Lung (tissue), 12 donors: ENCODE results near the gene STARD3NL. TPM values are rescaled to one million over a fixed set of nuclear protein-coding genes. Genes with fewer than 3 reads are reported as not detected.
"Not testable (repeated sequence)": the region's sequence is repeated elsewhere in the genome, so short reads cannot be mapped to it uniquely, and the experiment has no call there.

Experiments
- ATAC-seq: fragments of 200-7000 bp; cut with Tn5 transposase; one replicate; pipeline ENCODE4 v1.9.1; 2020; ENCODE audit warnings: moderate number of reproducible peaks; ENCODE audit not compliant: insufficient read depth, low FRiP score
- DNase-seq, 3 donors: peaks; one replicate each; pipeline ENCODE4 v3.0.0-alpha.2; 2013 to 2017
- H3K27ac ChIP-seq, 2 donors: one replicate each; pipeline ENCODE4 v1.5.1; 2013; ENCODE audit warnings: mild to moderate bottlenecking in 2 of 2, moderate library complexity in 2 of 2, control low read depth in 1 of 2, inconsistent platforms in 1 of 2, low read depth in 1 of 2, low read length in 1 of 2
- H3K27me3 ChIP-seq, 3 donors: one replicate each; pipeline ENCODE4 v1.5.1; 2013; ENCODE audit warnings: low read length in 2 of 3; ENCODE audit not compliant: control insufficient read depth in 3 of 3, insufficient read depth in 3 of 3
- H3K36me3 ChIP-seq, 4 donors: one replicate each; pipeline ENCODE4 v1.5.1; 2013; ENCODE audit warnings: low read length in 4 of 4, mild to moderate bottlenecking in 1 of 4, moderate library complexity in 1 of 4; ENCODE audit not compliant: control insufficient read depth in 4 of 4, insufficient read depth in 4 of 4
- H3K4me1 ChIP-seq, 5 donors: one replicate each; pipeline ENCODE4 v1.5.1; 2013; ENCODE audit warnings: low read length in 5 of 5, mild to moderate bottlenecking in 2 of 5, moderate library complexity in 1 of 5; ENCODE audit not compliant: control insufficient read depth in 5 of 5, insufficient read depth in 5 of 5
- H3K4me3 ChIP-seq: one replicate; pipeline ENCODE4 v1.5.1; 2013; ENCODE audit warnings: mild to moderate bottlenecking, control low read depth, moderate library complexity
- H3K9ac ChIP-seq, 2 donors: one replicate each; pipeline ENCODE4 v1.5.1; 2013; ENCODE audit warnings: low read length in 2 of 2, control low read depth in 1 of 2; ENCODE audit not compliant: insufficient read depth in 1 of 2
- H3K9me3 ChIP-seq, 4 donors: one replicate each; pipeline ENCODE4 v1.5.1; 2013; ENCODE audit warnings: low read length in 3 of 4, mild to moderate bottlenecking in 1 of 4, moderate library complexity in 1 of 4; ENCODE audit not compliant: control insufficient read depth in 4 of 4, insufficient read depth in 3 of 4
- WGBS, 2 donors: extraction: QIAGEN DNeasy Blood & Tissue Kit; methylation state at CpG; one replicate each; pipeline ENCODE4 v1.1.7; 2013; 5-methylcytosine and 5-hydroxymethylcytosine counted together
- polyA plus RNA-seq, 2 donors: library from polyadenylated mRNA; stranded (reverse); fragments of 200-250 nt; gene quantifications; one replicate each; pipeline ENCODE4 v1.2.1, GENCODE V29; 2013
- total RNA-seq, 2 donors: library from RNA; depleted of rRNA in 1 of 2; stranded (reverse); fragments of >200 nt in 1 of 2; gene quantifications; one replicate each; pipeline ENCODE4 v1.2.1, GENCODE V29; 2014 to 2021
- TF ChIP-seq, protein P1 (sequence below): IDR thresholded peaks from 2 replicates; pipeline ENCODE4 v1.5.1; 2012; ENCODE audit warnings: mild to moderate bottlenecking; ENCODE audit errors: control extremely low read depth, extremely low read depth
- donor health status: control.
- donor health status: control.
- donor health status: Bipolar disorder and iron deficiency.
- donor health status: healthy.
- donor health status: DM: yes; HTN: yes; CAD: no.

STARD3NL gene
- total and polyA plus RNA-seq, 4 donors, result 33.6 to 87.1 (median 60.3) TPM

DNA sequence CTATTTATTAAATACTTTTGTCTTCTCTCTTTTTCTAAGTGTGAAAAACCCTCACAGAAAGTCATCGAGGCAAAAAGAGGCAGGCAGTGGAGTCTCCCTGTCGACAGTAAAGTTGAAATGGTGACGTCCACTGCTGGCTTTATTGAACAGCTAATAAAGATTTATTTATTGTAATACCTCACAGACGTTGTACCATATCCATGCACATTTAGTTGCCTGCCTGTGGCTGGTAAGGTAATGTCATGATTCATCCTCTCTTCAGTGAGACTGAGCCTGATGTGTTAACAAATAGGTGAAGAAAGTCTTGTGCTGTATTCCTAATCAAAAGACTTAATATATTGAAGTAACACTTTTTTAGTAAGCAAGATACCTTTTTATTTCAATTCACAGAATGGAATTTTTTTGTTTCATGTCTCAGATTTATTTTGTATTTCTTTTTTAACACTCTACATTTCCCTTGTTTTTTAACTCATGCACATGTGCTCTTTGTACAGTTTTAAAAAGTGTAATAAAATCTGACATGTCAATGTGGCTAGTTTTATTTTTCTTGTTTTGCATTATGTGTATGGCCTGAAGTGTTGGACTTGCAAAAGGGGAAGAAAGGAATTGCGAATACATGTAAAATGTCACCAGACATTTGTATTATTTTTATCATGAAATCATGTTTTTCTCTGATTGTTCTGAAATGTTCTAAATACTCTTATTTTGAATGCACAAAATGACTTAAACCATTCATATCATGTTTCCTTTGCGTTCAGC is 52.0 kb downstream of the STARD3NL start:
- no peaks in the 10 kb centered on the region for H3K9me3 ChIP-seq
- H3K36me3 ChIP-seq, result peaks cover 10 to 17% (median 12%) of the 10 kb centered on the region in 4 donors
- TF ChIP-seq, protein P1, sequence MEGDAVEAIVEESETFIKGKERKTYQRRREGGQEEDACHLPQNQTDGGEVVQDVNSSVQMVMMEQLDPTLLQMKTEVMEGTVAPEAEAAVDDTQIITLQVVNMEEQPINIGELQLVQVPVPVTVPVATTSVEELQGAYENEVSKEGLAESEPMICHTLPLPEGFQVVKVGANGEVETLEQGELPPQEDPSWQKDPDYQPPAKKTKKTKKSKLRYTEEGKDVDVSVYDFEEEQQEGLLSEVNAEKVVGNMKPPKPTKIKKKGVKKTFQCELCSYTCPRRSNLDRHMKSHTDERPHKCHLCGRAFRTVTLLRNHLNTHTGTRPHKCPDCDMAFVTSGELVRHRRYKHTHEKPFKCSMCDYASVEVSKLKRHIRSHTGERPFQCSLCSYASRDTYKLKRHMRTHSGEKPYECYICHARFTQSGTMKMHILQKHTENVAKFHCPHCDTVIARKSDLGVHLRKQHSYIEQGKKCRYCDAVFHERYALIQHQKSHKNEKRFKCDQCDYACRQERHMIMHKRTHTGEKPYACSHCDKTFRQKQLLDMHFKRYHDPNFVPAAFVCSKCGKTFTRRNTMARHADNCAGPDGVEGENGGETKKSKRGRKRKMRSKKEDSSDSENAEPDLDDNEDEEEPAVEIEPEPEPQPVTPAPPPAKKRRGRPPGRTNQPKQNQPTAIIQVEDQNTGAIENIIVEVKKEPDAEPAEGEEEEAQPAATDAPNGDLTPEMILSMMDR, result no peak
- H3K4me3 ChIP-seq, result no peak overlapping the region
- WGBS, 2 donors, result 81 to 87% methylated on average over 6 of the region's 6 CpGs
- DNase-seq (no peak), ATAC-seq (no peak)
- H3K27ac ChIP-seq, result no peak overlapping the region
- H3K9ac ChIP-seq, result no peak overlapping the region
- no peaks in the 10 kb centered on the region for H3K27me3 ChIP-seq
- H3K4me1 ChIP-seq, result no peaks in the 10 kb centered on the region

DNA sequence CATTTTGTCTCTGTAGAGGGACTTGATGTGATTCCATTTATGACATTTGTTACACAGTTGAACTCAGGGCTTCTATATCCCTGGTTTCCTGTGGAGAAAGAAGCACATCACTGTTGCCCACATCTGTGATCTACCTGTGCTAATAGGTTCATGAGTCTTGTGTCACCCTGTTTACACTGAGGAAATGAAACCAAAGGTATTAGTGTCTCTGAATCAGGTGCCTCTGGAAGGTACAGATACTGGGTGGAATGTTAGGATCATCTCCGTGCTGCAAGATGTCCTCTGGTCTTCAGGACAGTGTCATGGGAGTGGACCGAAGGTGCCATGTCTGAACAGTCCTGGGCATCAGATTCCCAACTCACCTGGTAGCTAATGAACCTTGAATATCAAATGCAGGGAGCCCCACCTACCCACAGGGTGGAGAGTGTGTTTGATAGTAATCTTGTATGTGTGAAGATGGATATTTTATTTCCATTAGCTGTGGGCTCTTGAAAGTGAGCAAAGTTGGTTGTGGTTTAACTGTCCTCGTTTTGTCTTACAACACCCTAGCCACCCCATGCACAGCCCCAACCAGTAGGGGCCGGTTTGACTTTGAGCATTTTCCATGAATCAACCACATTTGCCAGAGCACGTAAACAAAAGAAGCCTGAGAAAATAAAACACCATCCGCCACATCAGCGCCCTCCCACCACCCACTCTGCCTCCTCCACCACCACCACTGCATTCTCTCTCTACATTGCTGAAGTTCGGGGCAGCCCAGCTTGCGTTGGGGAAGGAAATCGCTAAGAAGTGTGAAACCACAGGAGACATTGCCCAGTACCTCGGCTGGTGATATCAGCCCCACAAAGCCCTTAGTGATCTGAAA is 54.7 kb downstream of the STARD3NL start:
- TF ChIP-seq, protein P1, result no peak
- Histone ChIP-seq H3K27me3 (no peaks in the 10 kb centered on the region), H3K9me3 (no peaks in the 10 kb centered on the region), H3K4me3 (no peak overlapping the region), H3K27ac (no peak overlapping the region), H3K9ac (no peak overlapping the region), H3K36me3 (peaks cover 7 to 13% (median 12%) of the 10 kb centered on the region in 4 donors), H3K4me1 (no peaks in the 10 kb centered on the region)
- DNase-seq (peak in 1 of 3 donors; percentile 8), ATAC-seq (peak; percentile 27)
- 35 to 62% methylated on average over 11 of the region's 11 CpGs for WGBS, 2 donors

DNA sequence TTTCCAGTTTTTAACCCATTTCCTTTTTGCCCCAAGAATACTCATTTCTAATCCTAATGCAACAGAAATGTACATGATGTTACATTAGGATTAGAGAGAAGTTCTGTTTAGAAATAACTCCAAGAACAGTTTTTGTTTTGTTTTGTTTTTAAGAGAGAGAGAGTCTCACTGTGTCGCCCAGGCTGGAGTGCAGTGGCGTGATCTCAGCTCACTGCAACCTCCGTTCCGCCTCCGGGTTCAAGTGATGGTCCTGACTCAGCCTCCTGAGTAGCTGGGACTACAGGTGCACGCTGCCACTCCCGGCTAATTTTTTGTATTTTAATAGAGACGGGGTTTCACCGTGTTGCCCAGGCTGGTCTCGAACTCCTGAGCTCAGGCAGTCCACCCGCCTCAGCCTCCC is 56.7 kb downstream of the STARD3NL start:
- H3K9me3 ChIP-seq, H3K9ac ChIP-seq, H3K4me1 ChIP-seq, DNase-seq, H3K27me3 ChIP-seq, H3K36me3 ChIP-seq, ATAC-seq, H3K27ac ChIP-seq, H3K4me3 ChIP-seq: not testable (repeated sequence)
- WGBS, 2 donors, result 92% methylated on average over 11 of the region's 11 CpGs

DNA sequence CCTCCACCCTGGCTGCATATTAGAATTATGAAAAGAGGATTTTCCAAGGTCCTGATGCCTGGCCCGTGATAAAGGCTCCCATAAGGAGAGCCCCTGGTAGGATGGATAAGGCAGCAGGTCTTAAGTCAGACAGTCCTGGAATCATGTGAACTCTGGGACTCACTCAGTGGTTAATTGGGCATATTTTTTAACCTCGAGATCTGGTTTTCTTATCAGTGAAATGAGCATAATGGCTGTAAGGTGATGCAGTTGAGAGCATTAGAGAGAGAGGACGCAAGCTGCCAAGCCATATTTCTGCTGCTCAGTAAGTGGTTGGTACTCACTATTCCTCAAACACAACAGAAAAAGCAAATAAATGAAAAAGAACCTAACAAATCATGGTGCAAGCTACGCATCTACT is 57.6 kb downstream of the STARD3NL start:
- no peak overlapping the region for H3K4me3 ChIP-seq
- TF ChIP-seq, protein P1, result no peak
- no peaks in the 10 kb centered on the region for H3K4me1 ChIP-seq
- ATAC-seq (no peak), DNase-seq (no peak)
- H3K36me3 ChIP-seq, result peaks cover 0 to 4% (median 1%) of the 10 kb centered on the region in 4 donors
- no peak overlapping the region for H3K27ac ChIP-seq
- no peaks in the 10 kb centered on the region for H3K27me3 ChIP-seq
- no peak overlapping the region for H3K9ac ChIP-seq
- WGBS, 2 donors, result 63 to 86% methylated on average over 4 of the region's 4 CpGs
- no peaks in the 10 kb centered on the region for H3K9me3 ChIP-seq

DNA sequence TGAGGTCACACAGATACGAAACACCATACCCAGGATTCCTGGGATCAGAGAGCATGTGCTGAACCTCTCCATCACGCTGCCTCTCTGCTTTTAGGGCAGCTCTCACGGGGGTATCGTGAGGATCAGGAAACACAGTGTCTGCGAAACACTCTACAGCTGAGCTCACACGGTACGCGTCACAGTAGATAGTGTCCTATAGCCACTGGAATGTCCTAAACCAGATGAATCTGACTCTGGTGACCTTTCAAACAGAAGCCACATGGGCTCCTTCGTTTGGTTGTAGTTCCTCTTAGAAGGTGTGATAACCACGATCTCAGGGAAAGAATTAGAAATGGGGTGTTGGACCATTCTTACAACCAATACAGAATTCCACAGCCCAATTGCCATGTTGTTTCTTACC is 61.1 kb downstream of the STARD3NL start:
- not testable (repeated sequence) for H3K9me3 ChIP-seq, DNase-seq, H3K27ac ChIP-seq, H3K27me3 ChIP-seq, ATAC-seq, H3K4me1 ChIP-seq, H3K36me3 ChIP-seq, H3K9ac ChIP-seq, H3K4me3 ChIP-seq
- 85 to 86% methylated on average over 10 of the region's 10 CpGs for WGBS, 2 donors
